Activated CD4-positive, CD25-positive, alpha-beta regulatory T cell treated with anti-CD3 and anti-CD28 coated beads, Interleukin-2, amount 50 U/mL, for 16 hours (primary cell): ENCODE data around the gene HSPB7.

Experiments used
- DNase-seq: peaks from one replicate; pipeline ENCODE4 v3.0.0-alpha.2; 2020; ENCODE audit warnings: low read depth, low spot score

The HSPB7 gene

DNA sequence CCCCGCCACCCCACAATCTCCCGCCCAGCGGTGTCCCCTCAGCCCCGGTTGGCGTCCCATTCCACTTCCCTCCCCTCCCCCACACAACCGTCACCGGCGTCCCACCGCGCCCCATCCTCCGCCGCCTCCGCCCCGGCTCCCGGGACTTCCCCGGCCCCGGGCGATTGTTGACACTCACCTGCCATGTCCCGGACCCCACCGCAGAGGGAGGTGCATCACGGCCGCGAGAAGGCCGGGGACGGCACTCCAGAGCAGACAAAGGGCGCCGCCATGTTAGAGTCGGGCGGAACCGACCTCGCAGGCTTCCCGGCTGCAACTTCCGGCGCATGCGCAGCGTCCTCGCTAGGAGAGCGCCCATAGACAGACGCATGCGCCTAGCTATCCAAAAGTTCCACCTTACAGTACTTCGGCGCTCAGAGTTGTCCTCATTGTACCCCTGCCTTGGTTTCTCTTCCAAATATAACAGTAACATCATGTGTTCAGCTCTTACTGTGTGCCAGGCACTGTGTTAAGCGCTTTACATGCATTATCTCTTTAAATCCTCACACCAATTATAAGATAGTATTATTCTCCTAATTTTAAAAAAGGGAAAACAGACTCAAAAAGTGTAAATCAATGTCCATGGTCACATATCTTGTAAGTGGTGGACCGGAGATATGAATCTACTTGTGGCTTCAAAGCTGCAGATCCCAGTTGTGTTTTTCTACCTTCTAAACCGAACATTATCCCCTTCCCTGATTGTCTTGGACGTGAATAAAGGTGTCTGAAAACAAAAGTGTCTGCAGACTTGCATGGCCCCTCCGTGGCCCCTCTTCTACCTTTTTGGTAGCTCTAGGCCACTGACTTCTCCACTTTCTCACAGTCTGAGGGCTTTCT is 41.8 kb downstream of the HSPB7 start, which contains the start of gene ZBTB17:
Gene ZBTB17 (minus strand): TSS at position 297 of the 876 bp plus-strand sequence. CDS start 27,606 bp downstream, outside the sequence.
- peak; percentile 89 for DNase-seq

GRCh38 chr1:15975358-15975804 is 42.5 kb downstream of the HSPB7 start:
- DNase-seq, result peak; percentile 54

GRCh38 chr1:15974855-15975254 is 43.0 kb downstream of the HSPB7 start:
- no peak for DNase-seq

DNA sequence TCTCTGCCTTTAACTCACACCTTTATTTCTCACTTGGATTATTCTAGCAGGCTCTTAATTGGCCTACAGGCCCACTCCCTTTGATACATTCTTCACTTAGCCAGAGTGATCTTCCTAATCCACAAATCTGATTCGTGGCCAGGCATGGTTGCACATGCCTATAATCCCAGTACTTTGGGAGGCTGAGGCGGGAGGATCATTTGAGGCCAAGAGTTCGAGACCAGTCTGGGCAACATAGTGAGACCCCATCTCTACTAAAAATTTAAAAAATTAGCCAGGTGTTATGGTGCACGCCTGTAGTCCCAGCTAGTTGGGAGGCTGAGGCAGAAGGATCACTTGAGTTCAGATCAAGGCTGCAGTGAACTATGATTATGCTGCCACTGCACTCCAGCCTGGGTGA is 44.1 kb downstream of the HSPB7 start:
- DNase-seq, result no peak

DNA sequence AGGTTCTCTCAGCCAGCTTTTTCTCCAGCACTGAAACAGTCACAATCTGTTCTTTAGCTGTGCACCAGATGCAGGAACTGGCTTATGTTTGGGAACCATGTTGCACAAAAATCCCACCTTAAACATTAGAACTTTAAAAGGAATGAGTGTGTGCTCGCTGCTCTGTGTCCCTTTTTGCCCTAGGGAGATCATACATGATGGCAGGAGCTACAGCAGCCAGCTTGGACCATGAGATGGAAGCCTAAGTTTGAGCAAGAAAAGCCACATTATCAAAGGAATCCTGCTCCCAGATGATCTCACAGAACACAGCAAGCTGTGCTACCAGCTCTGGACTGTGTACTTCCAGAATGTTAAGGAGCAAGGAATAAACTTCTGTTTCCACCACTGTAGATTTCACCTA is 45.4 kb downstream of the HSPB7 start:
- no peak for DNase-seq

DNA sequence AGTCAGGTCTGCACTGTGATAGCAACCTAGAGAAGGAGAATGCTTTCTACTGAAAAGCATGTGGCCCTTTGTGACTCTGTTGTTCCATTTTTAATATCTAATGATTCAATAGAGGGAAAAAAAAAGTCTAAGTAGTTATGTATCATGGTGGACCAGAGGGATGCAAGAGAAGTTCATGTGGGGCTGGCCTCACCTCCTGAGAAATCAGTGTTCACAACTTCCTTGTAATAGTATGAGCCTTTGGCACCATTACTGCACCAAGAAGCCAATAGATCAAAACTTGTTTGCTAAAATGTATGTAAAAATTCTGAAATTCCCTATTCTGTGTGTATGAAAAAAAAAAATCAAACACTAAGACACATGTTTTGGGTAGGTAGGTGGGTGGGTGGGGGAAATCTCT is 46.9 kb downstream of the HSPB7 start:
- DNase-seq, result no peak

DNA sequence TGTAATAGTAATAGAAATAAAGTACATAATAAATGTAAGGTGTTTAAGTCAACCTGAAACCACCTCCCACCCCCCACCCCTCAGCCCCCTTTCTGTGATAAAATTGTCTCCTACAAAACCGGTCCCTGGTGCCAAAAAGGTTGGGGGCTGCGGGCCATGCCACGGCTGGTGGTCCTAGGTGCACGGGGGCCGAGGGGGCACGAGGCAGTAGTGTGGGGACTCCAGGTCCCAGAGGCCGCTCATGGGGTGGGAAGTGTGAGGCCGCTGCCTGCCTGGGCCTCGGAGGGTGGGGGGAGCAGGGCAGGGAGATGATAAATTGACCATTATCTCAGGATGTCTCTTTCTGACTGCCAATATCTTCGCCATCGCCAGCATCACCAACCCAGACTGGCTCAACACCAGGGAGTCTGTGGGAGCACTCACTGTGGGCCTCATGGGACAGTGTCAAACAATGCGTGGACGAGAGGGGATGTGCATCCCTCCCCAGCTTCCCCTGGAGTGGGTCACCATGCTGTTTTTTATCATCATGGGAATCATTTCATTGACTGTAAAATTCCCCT is 48.4 kb downstream of the HSPB7 start:
- no peak for DNase-seq

DNA sequence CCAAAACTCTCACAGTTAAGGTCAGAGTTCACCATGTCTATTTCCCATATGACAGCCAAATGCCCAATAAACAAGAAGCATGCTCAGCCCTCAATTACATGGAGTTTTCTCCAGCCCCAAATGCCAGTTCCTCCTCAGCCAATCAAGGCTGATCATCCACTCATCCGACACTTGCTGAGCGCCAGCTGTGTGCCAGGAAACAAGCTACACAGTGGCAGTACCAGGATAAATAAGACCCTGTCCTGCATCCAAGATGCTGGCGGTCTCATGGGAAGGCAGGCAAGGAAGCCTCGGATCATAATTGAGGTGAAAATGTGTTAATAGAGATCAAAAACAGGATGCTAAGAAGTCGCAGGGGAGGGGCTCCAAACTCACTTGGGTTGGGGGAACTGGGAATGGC is 49.7 kb downstream of the HSPB7 start:
- no peak for DNase-seq

GRCh38 chr1:15966956-15967344 is 50.9 kb downstream of the HSPB7 start:
- no peak for DNase-seq

GRCh38 chr1:15966081-15966955 is 51.5 kb downstream of the HSPB7 start:
- peak; percentile 48 for DNase-seq

- DNase-seq, result no peak
Measured at GRCh38 chr1:15965228-15965767, 52.5 kb downstream of the HSPB7 start.
